Gastroesophageal sphincter (tissue), 3 donors: ENCODE measurements around the gene ARID1B.

Experiments used
- CTCF ChIP-seq, 4 experiments: fragments of 200-600 bp in 2 of 4; fragments of 450-650 bp in 2 of 4; sonication (generic) in 1 of 4; IDR thresholded peaks; one replicate each; pipeline ENCODE4 v1.5.1; 2017 to 2019; ENCODE audit warnings: antibody characterized with exemption in 4 of 4, mild to moderate bottlenecking in 2 of 4, moderate library complexity in 2 of 4
- POLR2A ChIP-seq, 2 donors: fragments of 450-650 bp; IDR thresholded peaks; one replicate each; pipeline ENCODE4 v1.6.1; 2017; ENCODE audit warnings: antibody characterized with exemption in 2 of 2, mild to moderate bottlenecking in 2 of 2, moderate library complexity in 1 of 2
- POLR2AphosphoS5 ChIP-seq: sonication (generic); formaldehyde crosslinking; IDR thresholded peaks from one replicate; pipeline ENCODE4 v1.6.1; 2017; ENCODE audit warnings: antibody characterized with exemption

GRCh38 chr6:156839591-156840001, 62.4 kb downstream of the ARID1B start:
- no peak for TF ChIP-seq POLR2AphosphoS5
- no peak for TF ChIP-seq CTCF (IDR thresholded peaks at IDR 0.05)
- no peak for TF ChIP-seq POLR2A (IDR thresholded peaks at IDR 0.05)
